Ammon's horn (tissue), 1 donor: ENCODE data around the gene ANK2.

Experiments used
- DNase-seq: peaks from one replicate; pipeline ENCODE4 v3.0.0-alpha.2; 2016; ENCODE audit warnings: low spot score

Gene ANK2

GRCh38 chr4:113397114-113397701 is 347.8 kb downstream of the ANK2 start:
- no peak for DNase-seq

GRCh38 chr4:113398441-113399143 is 349.1 kb downstream of the ANK2 start:
- no peak for DNase-seq

GRCh38 chr4:113404167-113404571 is 354.7 kb downstream of the ANK2 start:
- no peak for DNase-seq

DNA sequence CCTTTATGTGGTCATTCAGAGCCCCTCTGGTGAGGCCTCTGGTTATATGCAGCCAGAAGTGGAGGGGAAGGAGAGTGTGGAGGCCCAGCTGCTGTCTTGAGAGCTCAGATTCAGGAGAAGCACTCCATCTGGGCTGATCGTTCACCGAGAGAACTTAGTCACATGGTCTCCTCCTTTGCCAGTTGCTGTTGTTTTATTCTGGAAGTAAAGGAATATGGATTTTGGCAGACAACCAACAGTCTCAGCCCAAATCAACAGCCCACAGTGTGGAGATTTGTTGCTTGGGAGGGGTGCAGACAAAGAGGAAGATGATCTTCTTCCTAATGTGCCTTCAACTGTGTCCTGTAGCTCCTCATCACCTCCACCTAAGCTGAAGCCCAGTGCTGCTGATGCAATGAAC is 355.4 kb downstream of the ANK2 start:
- DNase-seq = no peak

GRCh38 chr4:113405874-113406722 is 356.6 kb downstream of the ANK2 start:
- no peak for DNase-seq

- no peak for DNase-seq
These were observed 357.2 kb downstream of the ANK2 start for GRCh38 chr4:113406723-113407016.

- no peak for DNase-seq
These were observed 358.0 kb downstream of the ANK2 start for GRCh38 chr4:113407409-113407808.

GRCh38 chr4:113409181-113409580 is 359.7 kb downstream of the ANK2 start:
- no peak for DNase-seq

DNA sequence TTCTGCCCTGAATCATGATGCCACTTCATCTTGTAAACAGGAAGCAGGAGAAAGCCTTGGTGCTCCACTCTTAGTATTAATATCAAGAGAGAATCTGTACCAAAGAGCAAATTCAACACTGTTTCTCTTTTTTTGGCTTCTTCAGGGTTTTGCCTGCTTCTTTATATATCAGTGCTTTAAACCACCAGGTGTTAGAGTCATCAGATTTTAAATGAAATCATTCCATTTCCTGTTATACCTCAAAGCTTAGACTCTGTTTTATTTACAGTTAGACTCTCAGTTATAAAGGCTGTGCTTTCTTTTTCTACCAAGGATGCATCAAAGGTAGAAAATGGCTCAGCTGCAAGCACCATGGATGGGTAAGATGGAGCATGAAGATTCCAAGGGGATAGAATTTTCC is 361.2 kb downstream of the ANK2 start:
- DNase-seq = no peak

DNA sequence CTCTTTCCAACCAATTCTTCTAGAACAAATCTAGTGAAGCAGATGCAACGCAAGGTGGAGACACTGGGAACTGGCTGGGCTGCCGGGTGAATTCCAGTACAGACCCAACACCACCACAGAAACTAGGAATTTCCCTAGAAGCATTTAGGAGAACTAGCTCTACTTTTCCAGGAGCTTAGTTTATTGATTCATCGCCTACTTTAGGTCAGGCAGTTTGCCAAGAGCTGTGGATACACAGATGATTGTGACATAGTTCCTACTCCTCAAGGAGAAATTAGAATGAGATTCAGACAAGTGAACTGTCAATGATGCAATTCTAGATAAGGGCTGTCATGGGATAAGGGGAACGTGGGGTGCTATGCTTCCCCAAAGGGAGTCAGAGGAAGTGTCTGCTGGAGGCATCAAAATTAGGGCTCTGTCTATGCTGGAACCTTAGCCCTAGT is 362.1 kb downstream of the ANK2 start:
- no peak for DNase-seq

- no peak for DNase-seq
These were observed 370.2 kb downstream of the ANK2 start for GRCh38 chr4:113419631-113420030.

GRCh38 chr4:113420938-113421337 is 371.5 kb downstream of the ANK2 start:
- no peak for DNase-seq

- no peak for DNase-seq
These were observed 374.2 kb downstream of the ANK2 start for GRCh38 chr4:113423631-113424030.

DNA sequence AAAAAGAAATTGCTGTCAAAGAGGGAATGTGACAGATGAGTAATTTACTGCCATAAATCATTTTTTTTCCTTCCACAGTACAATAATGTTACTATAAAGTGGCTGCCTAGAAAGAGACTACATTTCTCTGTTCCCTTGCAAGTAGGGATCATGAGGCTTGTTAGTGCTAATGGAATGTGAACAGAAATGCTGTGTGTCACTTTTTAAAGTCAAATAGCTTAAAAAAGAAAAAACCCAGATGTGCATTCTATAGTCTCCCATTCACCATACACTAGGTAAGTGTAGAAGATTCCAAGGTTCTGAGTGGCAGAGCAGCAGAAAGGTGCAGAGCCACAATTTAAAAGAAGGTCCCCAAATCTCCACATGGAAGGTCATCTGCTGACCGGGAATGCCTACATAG is 383.7 kb downstream of the ANK2 start:
- DNase-seq = no peak
